ENCODE data around the gene NME7.
"Not testable (repeated sequence)": the region's sequence is repeated elsewhere in the genome, so short reads cannot be mapped to it uniquely, and the experiment has no call there.

The NME7 gene

DNA sequence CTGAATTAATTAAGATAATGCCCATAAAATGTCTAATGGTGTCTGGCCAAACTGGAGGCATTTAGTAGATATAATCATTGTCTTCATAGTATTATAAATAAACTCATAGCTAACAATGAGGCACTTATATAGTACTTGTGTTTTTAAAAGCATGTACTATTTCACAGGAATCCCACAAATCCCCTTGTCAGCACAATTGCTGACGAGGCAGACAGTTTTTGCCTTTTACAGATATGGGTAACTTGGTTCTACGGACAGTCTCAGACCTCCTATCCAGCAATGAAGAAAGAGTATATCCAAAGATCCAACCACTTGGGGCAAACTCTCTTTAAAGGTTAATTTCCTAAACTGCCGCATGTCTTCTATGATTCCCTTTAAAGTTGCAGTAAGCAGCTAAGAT, 187.4 kb downstream of the NME7 start:
- DNase-seq (ENCODE audit: low read depth in 1 of 2, low spot score in 1 of 2): no peak
- in situ Hi-C loops (cut with HindIII; ENCODE audit: low pct_unique_long_range_greater_than_20kb, low sequenced_read_pairs): no loop called here

DNA sequence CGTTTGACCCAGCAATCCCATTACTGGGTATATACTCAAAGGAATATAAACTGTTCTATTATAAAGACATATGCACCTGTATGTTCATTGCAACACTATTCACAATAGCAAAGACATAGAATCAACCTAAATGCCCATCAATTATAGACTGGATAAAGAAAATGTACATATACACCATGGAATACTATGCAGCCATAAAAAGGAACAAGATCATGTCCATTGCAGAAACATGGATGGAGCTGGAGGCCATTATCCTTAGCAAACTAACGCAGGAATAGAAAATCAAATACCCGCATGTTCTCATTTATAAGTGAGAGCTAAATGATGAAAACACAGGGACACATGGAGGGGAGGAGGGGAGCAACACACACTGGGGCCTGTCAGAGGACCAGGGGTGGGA, 188.2 kb downstream of the NME7 start:
- DNase-seq (ENCODE audit: low read depth in 1 of 2, low spot score in 1 of 2); in situ Hi-C loops (cut with HindIII; ENCODE audit: low pct_unique_long_range_greater_than_20kb, low sequenced_read_pairs): not testable (repeated sequence)

More for the DNA sequence above, 187.4 kb downstream of the NME7 start:
- TF ChIP-seq JUND (IDR thresholded peaks at IDR 0.05; ENCODE audit: low read depth): no peak

DNA sequence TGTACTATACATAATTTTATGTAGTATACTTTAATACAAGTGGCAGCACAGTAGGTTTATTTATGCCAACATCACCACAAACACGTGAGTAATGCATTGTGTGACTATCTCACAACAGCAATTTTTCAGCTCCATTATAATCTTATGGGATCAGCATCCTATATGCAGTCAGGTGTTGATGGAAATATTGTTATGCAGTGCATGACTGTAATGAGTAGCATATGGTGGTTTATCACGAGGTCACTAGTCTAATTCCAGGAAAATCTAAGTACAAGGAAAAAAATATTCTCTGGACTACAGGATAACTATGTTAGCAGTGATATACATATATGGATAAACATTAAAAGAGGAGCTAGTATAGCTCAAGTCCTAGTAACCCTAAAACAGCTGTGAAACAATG, 192.1 kb downstream of the NME7 start:
- in situ Hi-C loops (cut with HindIII; ENCODE audit: low pct_unique_long_range_greater_than_20kb, low sequenced_read_pairs): no loop called here
- no peak for DNase-seq (ENCODE audit: low read depth in 1 of 2, low spot score in 1 of 2)
- no peak for TF ChIP-seq JUND (IDR thresholded peaks at IDR 0.05; ENCODE audit: low read depth)

DNA sequence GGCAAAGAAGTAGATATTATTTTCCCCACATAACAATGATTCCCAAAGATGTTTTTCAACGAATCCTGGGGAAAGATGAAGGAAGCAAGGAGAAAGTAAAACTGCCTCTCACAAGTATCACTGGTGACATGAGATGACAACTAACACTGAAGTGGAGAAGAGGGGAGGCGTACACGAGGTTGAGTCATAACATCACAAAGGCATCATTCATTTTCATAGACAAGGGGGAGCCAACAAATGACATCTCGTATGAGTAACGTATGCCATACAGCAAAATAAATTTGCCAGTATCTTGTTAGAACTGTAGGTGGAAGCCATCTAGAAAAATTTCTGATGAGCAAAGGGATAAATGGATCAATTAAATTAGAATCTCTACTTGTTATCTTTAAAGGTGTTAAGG, 204.5 kb downstream of the NME7 start:
- no peak for TF ChIP-seq JUND (IDR thresholded peaks at IDR 0.05; ENCODE audit: low read depth)
- in situ Hi-C loops (cut with HindIII; ENCODE audit: low pct_unique_long_range_greater_than_20kb, low sequenced_read_pairs): no loop called here
- no peak for DNase-seq (ENCODE audit: low read depth in 1 of 2, low spot score in 1 of 2)

DNA sequence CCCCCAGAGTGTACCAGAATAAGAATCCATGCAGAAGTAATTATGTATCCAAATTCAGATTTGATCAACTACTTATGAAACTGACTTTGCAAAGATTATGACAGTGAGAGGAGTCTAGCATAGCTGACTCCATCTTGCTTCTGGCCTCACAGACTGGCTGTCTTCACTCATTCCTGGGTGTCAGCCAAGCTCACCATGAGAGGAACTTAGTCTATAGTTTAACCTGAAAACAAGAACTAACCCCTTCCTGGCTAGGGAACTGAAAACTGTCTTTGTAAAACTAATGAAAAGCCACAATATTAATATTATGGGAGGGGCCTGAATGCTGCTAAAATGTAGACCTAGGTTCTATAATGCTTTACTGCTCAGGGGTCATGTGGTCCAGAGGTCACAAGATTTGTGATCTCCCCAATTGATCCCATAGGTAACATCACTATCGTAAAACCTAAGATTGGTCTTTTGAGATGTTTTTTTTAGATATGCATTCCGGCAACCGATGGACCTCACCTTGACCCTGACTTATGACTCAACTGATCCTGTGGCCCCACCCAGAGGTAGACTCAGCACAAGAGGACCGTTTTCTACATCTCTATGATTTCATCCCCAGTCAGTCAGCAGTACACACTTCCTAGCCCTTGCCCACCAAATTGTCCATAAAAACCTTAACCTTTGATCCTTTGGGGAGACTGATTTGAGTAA, 206.0 kb downstream of the NME7 start:
- TF ChIP-seq JUND (IDR thresholded peaks at IDR 0.05; ENCODE audit: low read depth): no peak
- in situ Hi-C loops (cut with HindIII; ENCODE audit: low pct_unique_long_range_greater_than_20kb, low sequenced_read_pairs): no loop called here
- no peak for DNase-seq (ENCODE audit: low read depth in 1 of 2, low spot score in 1 of 2)

DNA sequence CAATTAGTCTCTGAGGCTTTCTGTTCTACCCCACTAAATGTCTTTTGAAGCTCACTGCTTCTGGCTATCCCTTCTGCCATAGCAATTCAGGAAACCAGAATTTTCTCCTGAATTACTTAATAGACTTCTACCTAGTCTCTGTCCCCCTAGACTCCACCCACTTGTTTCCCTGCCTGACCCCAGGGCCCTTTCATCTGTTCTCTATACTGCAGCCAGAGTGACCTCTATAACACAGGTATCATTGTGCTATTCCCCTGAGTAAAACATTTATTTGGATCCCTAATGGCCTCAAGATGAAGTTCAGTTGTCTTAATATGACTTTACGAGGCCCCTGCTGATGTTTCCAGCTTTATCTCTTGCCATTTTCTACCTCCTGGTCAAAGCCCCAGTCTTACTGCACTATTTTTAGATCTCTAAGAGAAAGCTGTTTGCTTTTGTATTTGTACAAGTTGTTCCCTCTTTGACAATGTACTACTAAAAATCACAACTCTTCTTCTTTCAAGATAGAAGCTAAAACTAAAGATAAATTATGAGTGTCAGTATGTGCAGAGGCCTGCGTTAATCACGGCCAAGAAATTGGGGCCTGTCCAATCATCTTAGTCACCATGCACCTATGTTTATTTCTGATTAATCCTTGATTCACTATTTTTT, 206.6 kb downstream of the NME7 start:
- in situ Hi-C loops (cut with HindIII; ENCODE audit: low pct_unique_long_range_greater_than_20kb, low sequenced_read_pairs): no loop called here
- no peak for DNase-seq (ENCODE audit: low read depth in 1 of 2, low spot score in 1 of 2)
- TF ChIP-seq JUND (IDR thresholded peaks at IDR 0.05; ENCODE audit: low read depth): no peak

DNA sequence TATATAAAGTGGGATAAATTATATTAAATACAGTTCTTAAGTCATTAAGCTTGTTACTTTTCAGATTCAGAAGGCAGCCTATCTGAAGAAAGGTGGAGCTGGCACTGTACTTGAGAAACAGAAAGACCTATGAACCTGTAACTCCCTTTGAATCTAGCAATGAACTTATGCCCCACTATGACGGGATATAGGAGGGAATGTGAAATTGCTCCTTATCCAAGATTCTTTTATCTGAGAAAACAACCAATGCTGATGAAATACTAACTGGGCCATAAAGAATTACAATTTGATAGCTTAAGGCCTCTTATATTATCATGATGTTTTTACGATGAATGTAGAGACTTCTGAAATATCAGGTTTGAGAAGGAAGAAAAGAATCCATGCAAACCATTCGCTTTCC, 211.0 kb downstream of the NME7 start:
- DNase-seq (ENCODE audit: low read depth in 1 of 2, low spot score in 1 of 2): no peak
- TF ChIP-seq JUND (IDR thresholded peaks at IDR 0.05; ENCODE audit: low read depth): no peak
- in situ Hi-C loops (cut with HindIII; ENCODE audit: low pct_unique_long_range_greater_than_20kb, low sequenced_read_pairs): no loop called here

DNA sequence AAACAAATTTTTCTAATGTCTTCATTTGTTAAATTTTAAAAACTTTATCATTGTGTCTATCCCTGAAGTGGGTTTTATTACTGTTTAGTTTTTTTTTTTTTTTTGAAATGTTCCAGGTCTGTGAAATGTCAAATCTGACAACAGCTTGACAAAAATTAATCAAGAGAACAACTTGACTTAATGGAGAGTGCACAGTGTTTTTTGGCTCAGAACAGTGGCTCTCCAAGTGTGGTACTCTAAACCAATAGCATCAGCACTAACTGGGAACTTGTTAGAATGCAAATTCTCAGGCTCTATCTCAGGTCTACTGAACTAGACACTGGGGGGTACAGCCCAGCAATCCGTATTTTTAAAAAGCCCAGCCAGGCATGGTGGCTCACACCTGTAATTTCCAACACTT, 211.9 kb downstream of the NME7 start:
- in situ Hi-C loops (cut with HindIII; ENCODE audit: low pct_unique_long_range_greater_than_20kb, low sequenced_read_pairs): no loop called here
- TF ChIP-seq JUND (IDR thresholded peaks at IDR 0.05; ENCODE audit: low read depth): no peak
- no peak for DNase-seq (ENCODE audit: low read depth in 1 of 2, low spot score in 1 of 2)

DNA sequence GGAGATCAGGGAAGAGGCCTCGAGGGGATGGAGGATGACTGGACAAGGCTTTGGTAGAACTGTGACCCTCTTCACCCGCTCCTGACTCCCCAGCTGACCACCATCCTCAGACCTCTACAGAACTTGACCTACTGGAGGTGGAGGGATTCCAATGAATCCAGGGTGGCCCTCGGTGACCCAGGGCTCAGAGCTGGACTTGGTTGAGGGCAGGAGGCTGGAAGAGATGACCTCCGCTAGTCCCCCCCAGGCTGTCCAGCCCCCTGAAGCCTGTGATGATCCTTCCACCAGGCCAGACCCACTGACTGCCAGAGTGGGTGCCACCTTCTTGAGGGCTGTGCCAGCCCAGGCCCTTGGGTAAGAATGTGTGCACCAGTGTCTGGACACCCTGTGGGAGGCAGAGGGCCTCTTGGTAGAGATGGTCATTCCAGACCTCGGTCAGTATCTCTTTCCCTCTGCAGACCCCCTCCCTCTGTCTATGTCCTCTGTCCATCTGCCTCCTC, 216.2 kb downstream of the NME7 start:
- DNase-seq (ENCODE audit: low read depth in 1 of 2, low spot score in 1 of 2): no peak
- in situ Hi-C loops (cut with HindIII; ENCODE audit: low pct_unique_long_range_greater_than_20kb, low sequenced_read_pairs): no loop called here
- TF ChIP-seq JUND (IDR thresholded peaks at IDR 0.05; ENCODE audit: low read depth): no peak

DNA sequence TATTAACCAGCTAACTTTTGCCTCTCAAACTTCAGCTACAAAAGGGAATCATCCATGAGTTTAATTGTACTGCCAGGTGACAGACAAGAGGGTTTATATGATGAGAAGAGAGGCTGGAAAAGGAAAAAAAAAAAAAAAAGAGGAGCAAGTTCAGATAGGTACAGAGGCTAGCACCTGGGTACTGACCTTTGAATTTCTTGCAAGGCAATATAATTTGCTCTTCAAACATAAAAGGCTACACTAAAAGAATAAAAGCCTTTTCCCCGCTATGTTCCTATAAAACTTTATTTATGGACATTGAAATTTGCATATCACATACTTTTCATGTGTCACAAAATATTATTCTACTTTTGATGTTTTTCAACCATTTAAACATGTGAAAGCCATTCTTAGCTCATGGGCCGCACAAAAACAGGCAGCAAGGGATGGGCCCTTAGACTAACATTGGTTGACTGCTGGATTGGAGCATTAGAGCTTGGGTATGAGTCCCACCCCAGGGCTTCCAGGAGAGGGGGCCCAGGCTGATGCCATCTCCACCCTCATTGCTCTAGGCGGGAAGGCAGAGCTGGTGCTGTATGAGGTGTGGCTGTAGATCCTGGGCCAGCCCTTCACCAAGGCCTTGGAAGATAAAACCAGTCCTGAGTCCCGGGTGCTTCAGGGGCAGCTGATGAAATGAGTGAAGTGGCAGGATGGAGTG, 216.8 kb downstream of the NME7 start:
- TF ChIP-seq JUND (IDR thresholded peaks at IDR 0.05; ENCODE audit: low read depth): no peak
- DNase-seq (ENCODE audit: low read depth in 1 of 2, low spot score in 1 of 2): no peak
- in situ Hi-C loops (cut with HindIII; ENCODE audit: low pct_unique_long_range_greater_than_20kb, low sequenced_read_pairs): no loop called here

DNA sequence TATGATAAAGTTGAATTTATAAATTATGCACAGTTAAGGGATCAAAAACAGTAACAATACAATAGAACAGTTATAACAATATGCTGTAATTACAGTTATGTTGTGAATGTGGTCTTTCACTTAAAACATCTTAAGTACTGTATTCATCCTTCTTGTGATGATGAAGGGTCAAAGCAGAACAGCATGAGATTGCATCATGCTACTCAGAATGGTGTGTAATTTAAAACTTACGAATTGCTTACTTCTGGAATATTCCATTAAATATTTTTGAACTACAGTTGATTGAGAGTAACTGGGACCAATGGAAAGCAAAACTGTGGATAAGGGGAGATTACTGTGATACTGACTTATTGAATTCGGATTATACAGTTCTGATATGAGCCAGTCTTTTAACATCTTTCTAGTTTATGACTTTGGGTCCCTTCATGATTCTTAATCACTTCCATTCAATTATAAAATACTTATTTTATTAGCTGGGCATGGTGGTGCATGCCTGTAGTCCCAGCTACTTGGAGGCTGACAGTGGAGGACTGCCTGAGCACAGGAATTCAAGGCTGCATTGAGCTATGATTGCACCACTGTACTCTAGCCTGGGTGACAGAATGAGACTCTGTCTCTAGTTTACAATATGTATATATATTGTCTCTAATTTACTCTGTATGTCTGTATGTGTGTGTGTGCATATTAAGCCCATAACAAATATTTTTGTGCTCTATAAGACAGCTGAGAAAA, 217.9 kb downstream of the NME7 start:
- in situ Hi-C loops (cut with HindIII; ENCODE audit: low pct_unique_long_range_greater_than_20kb, low sequenced_read_pairs): no loop called here

DNA sequence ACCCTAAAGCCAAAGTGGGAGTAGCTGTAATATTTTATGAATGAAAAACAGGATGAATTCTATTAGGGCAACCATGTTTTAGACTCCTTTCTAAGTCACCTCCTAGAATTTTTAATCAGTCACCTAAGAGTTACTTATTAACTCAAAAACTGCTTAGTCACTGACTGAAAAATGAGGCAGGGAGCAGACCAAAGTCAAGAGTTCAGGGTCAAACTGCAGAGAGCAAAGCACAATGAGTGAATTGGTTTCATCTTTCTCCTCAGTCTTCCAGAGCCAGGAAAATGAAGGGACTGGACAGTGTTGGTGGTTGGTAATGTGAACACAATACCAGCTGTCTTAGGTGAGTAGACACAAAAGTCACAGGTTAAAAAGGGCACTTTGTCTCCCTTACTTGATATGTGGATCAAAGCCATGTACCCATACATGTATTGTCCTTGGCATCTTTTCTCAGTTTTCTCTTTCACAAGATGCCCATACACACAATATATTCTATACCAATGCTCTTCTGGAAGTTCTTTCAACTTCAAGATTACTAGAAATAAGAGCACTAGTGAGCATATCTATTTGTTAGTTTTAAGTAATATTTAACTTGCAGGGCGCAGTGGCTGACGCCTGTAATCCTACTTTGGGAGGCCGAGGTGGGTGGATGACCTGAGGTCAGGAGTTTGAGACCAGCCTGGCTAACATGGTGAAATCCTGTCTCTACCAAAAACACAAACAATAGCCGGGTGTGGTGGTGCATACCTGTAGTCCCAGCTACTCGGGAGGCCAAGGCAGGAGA, 218.9 kb downstream of the NME7 start:
- in situ Hi-C loops (cut with HindIII; ENCODE audit: low pct_unique_long_range_greater_than_20kb, low sequenced_read_pairs): no loop called here
- no peak for TF ChIP-seq JUND (IDR thresholded peaks at IDR 0.05; ENCODE audit: low read depth)
- DNase-seq (ENCODE audit: low read depth in 1 of 2, low spot score in 1 of 2): no peak

More for the DNA sequence above, 217.9 kb downstream of the NME7 start:
- no peak for TF ChIP-seq JUND (IDR thresholded peaks at IDR 0.05; ENCODE audit: low read depth)
- DNase-seq (ENCODE audit: low read depth in 1 of 2, low spot score in 1 of 2): no peak

Data from T47D (cell line).